Panc1 (cell line): Measurements from ENCODE around the gene TNK1. TPM values are rescaled to one million over a fixed set of nuclear protein-coding genes. Genes with fewer than 3 reads are reported as not detected.

Experiments
- ATAC-seq: fragments of 200-7000 bp; cut with Tn5 transposase; 2 replicates; pipeline ENCODE4 v1.9.1; 2020; ENCODE audit warnings: mild to moderate bottlenecking, moderate library complexity
- BruUV-seq: library from RNA; stranded (reverse); fragments of 400-500 nt; replicated peaks from 2 replicates; lab custom pipeline; 2021; lab: Mats Ljungman, UMichigan
- CTCF ChIA-PET: fragments of 300-600 bp; sonication (Branson Sonifier 250); formaldehyde crosslinking; loops from one replicate; lab custom pipeline; 2022; ENCODE audit warnings: antibody characterized with exemption; lab: Charles Lee
- POLR2A ChIA-PET: fragments of 300-600 bp; sonication (Branson Sonifier 250); formaldehyde crosslinking; loops from one replicate; lab custom pipeline; 2022; ENCODE audit warnings: antibody characterized with exemption; lab: Charles Lee
- DNase-seq: peaks from one replicate; pipeline ENCODE4 v3.0.0-alpha.2; 2010; ENCODE audit warnings: low read depth, low spot score
- H3K27ac ChIP-seq: 2 replicates; pipeline ENCODE4 v1.5.1; 2011; ENCODE audit warnings: mild to moderate bottlenecking, low read length, inconsistent platforms
- H3K27me3 ChIP-seq: fragments of 200-500 bp; sonication (Bioruptor generic); 2 replicates; pipeline ENCODE4 v1.6.0; 2014; ENCODE audit warnings: low read length, inconsistent platforms; ENCODE audit not compliant: control insufficient read depth, insufficient read depth
- H3K36me3 ChIP-seq: fragments of 200-500 bp; sonication (Bioruptor generic); 2 replicates; pipeline ENCODE4 v1.5.1; 2014; ENCODE audit warnings: inconsistent platforms, mild to moderate bottlenecking, low read length, moderate library complexity; ENCODE audit not compliant: control insufficient read depth, insufficient read depth
- H3K4me1 ChIP-seq: 2 replicates; pipeline ENCODE4 v1.5.1; 2011; ENCODE audit warnings: inconsistent platforms, mild to moderate bottlenecking, low read length, moderate library complexity; ENCODE audit not compliant: control insufficient read depth, insufficient read depth
- H3K4me3 ChIP-seq, 2 experiments: 2 replicates each; pipeline ENCODE4 v1.5.1; 2011 to 2012; ENCODE audit warnings: low read depth in 2 of 2, low read length in 2 of 2, mild to moderate bottlenecking in 2 of 2, inconsistent platforms in 1 of 2, moderate library complexity in 1 of 2
- H3K9me3 ChIP-seq: fragments of 200-500 bp; sonication (Bioruptor generic); 2 replicates; pipeline ENCODE4 v1.5.1; 2014; ENCODE audit warnings: low read depth, mild to moderate bottlenecking, inconsistent platforms, low read length, moderate library complexity; ENCODE audit not compliant: control insufficient read depth, insufficient read depth
- CTCF ChIP-seq: fragments of 450-650 bp; IDR thresholded peaks from 2 replicates; pipeline ENCODE4 v1.5.1; 2017; ENCODE audit warnings: mild to moderate bottlenecking
- POLR2AphosphoS5 ChIP-seq: IDR thresholded peaks from 2 replicates; pipeline ENCODE4 v1.6.1; 2012; ENCODE audit warnings: mild to moderate bottlenecking, low read depth, low read length, moderate library complexity
- REST ChIP-seq, 2 experiments: IDR thresholded peaks; 2 replicates each; pipeline ENCODE4 v1.6.1; 2011 to 2012; ENCODE audit warnings: low read depth in 2 of 2, control low read depth in 1 of 2, low read length in 1 of 2, mild to moderate bottlenecking in 1 of 2, moderate library complexity in 1 of 2; ENCODE audit not compliant: insufficient read depth in 1 of 2
- SIN3A ChIP-seq: IDR thresholded peaks from 2 replicates; pipeline ENCODE4 v1.6.1; 2012; ENCODE audit warnings: low read depth, mild to moderate bottlenecking, low read length, moderate library complexity, borderline replicate concordance; ENCODE audit not compliant: insufficient read depth
- TCF7L2 ChIP-seq: IDR thresholded peaks from 2 replicates; pipeline ENCODE4 v1.6.1; 2011; ENCODE audit warnings: mild to moderate bottlenecking, low read depth, low read length, inconsistent platforms
- in situ Hi-C: cut with HindIII; loops from 2 replicates; pipeline ENCODE4 v1.10.0; 2016; ENCODE audit warnings: low sequenced_read_pairs, low pct_unique_long_range_greater_than_20kb
- intact Hi-C: fragments of 100-400 bp; cut with micrococcal nuclease; formaldehyde crosslinking; loops from one replicate; pipeline ENCODE4 v1.10.0; 2022; ENCODE audit not compliant: unreplicated experiment
- total RNA-seq: library from RNA; stranded (reverse); gene quantifications from one replicate; pipeline ENCODE4 v1.2.1, GENCODE V29; 2021; ENCODE audit not compliant: unreplicated experiment

Gene TNK1
- total RNA-seq, 1 experiment from 2014 or later, result 6.2 TPM

GRCh38 chr17:7437950-7438614, 57.2 kb downstream of the TNK1 start:
- no peak for DNase-seq
- TF ChIP-seq REST (IDR thresholded peaks at IDR 0.05; ENCODE audit: insufficient read depth in 1 of 2, low read depth in 2 of 2, low read length in 1 of 2), result no peak
- no peak for TF ChIP-seq SIN3A
- TF ChIP-seq POLR2AphosphoS5, result no peak
- TF ChIP-seq TCF7L2, result no peak
- no peak for TF ChIP-seq CTCF
- ChIA-PET CTCF (no interaction called here), POLR2A (interaction anchor here (0.5 kb wide), 1 partner anchor 35 kb away, joined by 18 read pairs; no protein-coding TSS in a partner anchor)
- peaks cover 12% of the 10 kb centered on the region for H3K4me1 ChIP-seq
- H3K27me3 ChIP-seq, result no peaks in the 10 kb centered on the region
- BruUV-seq, result no TSS peak
- ATAC-seq, result no peak
- intact Hi-C loops (loop anchor here (10.0 kb wide), 1 partner anchor 83 kb away; the partner anchor contains the start of genes KCTD11 and TMEM95), in situ Hi-C loops (no loop called here)
- H3K27ac ChIP-seq, result no peak overlapping the region
- H3K4me3 ChIP-seq, result no peak overlapping the region
- H3K36me3 ChIP-seq, result no peaks in the 10 kb centered on the region
- H3K9me3 ChIP-seq, result no peaks in the 10 kb centered on the region

GRCh38 chr17:7438656-7439460, 58.0 kb downstream of the TNK1 start:
- no peak for TF ChIP-seq SIN3A
- CTCF ChIA-PET, result no interaction called here
- H3K36me3 ChIP-seq, result no peaks in the 10 kb centered on the region
- H3K27ac ChIP-seq, result no peak overlapping the region
- H3K9me3 ChIP-seq, result no peaks in the 10 kb centered on the region
- no peak for DNase-seq
- no peak for ATAC-seq
- intact Hi-C loops (loop anchor here (10.0 kb wide), 1 partner anchor 84 kb away; the partner anchor contains the start of genes KCTD11 and TMEM95), in situ Hi-C loops (no loop called here)
- peaks cover 12% of the 10 kb centered on the region for H3K4me1 ChIP-seq
- peak overlapping the region in 1 of 2 experiments; percentile 51; a peak in 1 of 4 replicates for H3K4me3 ChIP-seq
- BruUV-seq, result no TSS peak
- no peaks in the 10 kb centered on the region for H3K27me3 ChIP-seq
- POLR2A ChIA-PET, result interaction anchor here (0.5 to 0.6 kb wide), 2 partner anchors 34 to 45 kb away, joined by 4 to 18 read pairs; partner anchors contain the start of gene POLR2A

Other genes starting within 250 kb of the TNK1 start
- 1.3 TPM for gene ASGR1, start 201.7 kb upstream of the TNK1 start, total RNA-seq
- gene DLG4, start 161.3 kb upstream of the TNK1 start, total RNA-seq, result 32.4 TPM
- gene ACADVL, start 161.2 kb upstream of the TNK1 start, total RNA-seq, result 305 TPM
- 84.2 TPM for gene DVL2, start 146.6 kb upstream of the TNK1 start, total RNA-seq
- 69.3 TPM for gene PHF23, start 141.6 kb upstream of the TNK1 start, total RNA-seq
- gene GABARAP, start 138.6 kb upstream of the TNK1 start, total RNA-seq, result 289 TPM
- 132 TPM for gene CTDNEP1, start 129.4 kb upstream of the TNK1 start, total RNA-seq
- gene ELP5, start 128.9 kb upstream of the TNK1 start, total RNA-seq, result 89.5 TPM
- gene CLDN7, start 118.6 kb upstream of the TNK1 start, total RNA-seq, result 43.1 TPM
- 0.31 TPM for gene SLC2A4, start 99.4 kb upstream of the TNK1 start, total RNA-seq
- 54.9 TPM for gene YBX2, start 86.5 kb upstream of the TNK1 start, total RNA-seq
- 728 TPM for gene EIF5A, start 73.5 kb upstream of the TNK1 start, total RNA-seq
- 96.6 TPM for gene GPS2, start 65.7 kb upstream of the TNK1 start, total RNA-seq
- gene NEURL4, start 51.8 kb upstream of the TNK1 start, total RNA-seq, result 58.9 TPM
- gene ACAP1, start 44.6 kb upstream of the TNK1 start, total RNA-seq, result 2.7 TPM
- 11.0 TPM for gene KCTD11, start 28.9 kb upstream of the TNK1 start, total RNA-seq
- gene TMEM95, start 25.9 kb upstream of the TNK1 start, total RNA-seq, result not detected
- gene PLSCR3, start 13.4 kb downstream of the TNK1 start, total RNA-seq, result 32.0 TPM
- gene TMEM256, start 23.0 kb downstream of the TNK1 start, total RNA-seq, result 35.8 TPM
- gene NLGN2, start 26.8 kb downstream of the TNK1 start, total RNA-seq, result 33.6 TPM
- gene SPEM1, start 39.2 kb downstream of the TNK1 start, total RNA-seq, result not detected
- not detected for gene SPEM2, start 44.5 kb downstream of the TNK1 start, total RNA-seq
- not detected for gene SPEM3, start 47.8 kb downstream of the TNK1 start, total RNA-seq
- gene TMEM102, start 54.3 kb downstream of the TNK1 start, total RNA-seq, result 8.5 TPM
- gene FGF11, start 58.4 kb downstream of the TNK1 start, total RNA-seq, result 4.4 TPM
- gene CHRNB1, start 64.0 kb downstream of the TNK1 start, total RNA-seq, result 14.3 TPM
- gene ZBTB4, start 98.5 kb downstream of the TNK1 start, total RNA-seq, result 24.9 TPM
- not detected for gene SLC35G6, start 100.4 kb downstream of the TNK1 start, total RNA-seq
- 181 TPM for gene POLR2A, start 103.3 kb downstream of the TNK1 start, total RNA-seq
- 12.6 TPM for gene TNFSF12, start 168.0 kb downstream of the TNK1 start, total RNA-seq
- 2.3 TPM for gene TNFSF13, start 177.7 kb downstream of the TNK1 start, total RNA-seq
- 63.7 TPM for gene SENP3, start 180.8 kb downstream of the TNK1 start, total RNA-seq
- gene CD68, start 198.5 kb downstream of the TNK1 start, total RNA-seq, result 51.6 TPM
- 47.1 TPM for gene MPDU1, start 202.8 kb downstream of the TNK1 start, total RNA-seq
- 0.33 TPM for gene SOX15, start 209.0 kb downstream of the TNK1 start, total RNA-seq
- 39.7 TPM for gene FXR2, start 233.8 kb downstream of the TNK1 start, total RNA-seq
- gene SAT2, start 246.7 kb downstream of the TNK1 start, total RNA-seq, result 74.8 TPM
- gene SHBG, start 249.0 kb downstream of the TNK1 start, total RNA-seq, result 1.2 TPM